Body of pancreas (tissue), 4 donors: ENCODE results near the gene GRIA3. TPM values are rescaled to one million over a fixed set of nuclear protein-coding genes. Genes with fewer than 3 reads are reported as not detected.
"Not testable (repeated sequence)": the region's sequence is repeated elsewhere in the genome, so short reads cannot be mapped to it uniquely, and the experiment has no call there.

Experiments used
- ATAC-seq: fragments of 150-250 bp; one replicate; pipeline ENCODE4 v1.9.1; 2016
- DNase-seq, 4 donors: peaks; one replicate each; pipeline ENCODE4 v3.0.0-alpha.2; 2019
- H3K27ac ChIP-seq, 4 donors: fragments of 200-600 bp; sonication (generic); 1 replicate in 3 of 4; 2 replicates in 1 of 4; pipeline versions ENCODE4 v1.5.1 to v1.6.1; 2016 to 2019; ENCODE audit warnings: mild to moderate bottlenecking in 1 of 4, mixed read lengths in 1 of 4, moderate library complexity in 1 of 4
- H3K27me3 ChIP-seq, 2 donors: fragments of 200-600 bp; sonication (generic); one replicate each; pipeline ENCODE4 v1.6.0; 2016; ENCODE audit warnings: mild to moderate bottlenecking in 1 of 2
- H3K36me3 ChIP-seq, 2 donors: fragments of 200-600 bp; sonication (generic); replicated peaks in 1 of 2; 2 replicates each; pipeline ENCODE4 v1.5.1; 2016; ENCODE audit warnings: low read depth in 2 of 2; ENCODE audit not compliant: insufficient read depth in 1 of 2
- H3K4me1 ChIP-seq: fragments of 200-600 bp; sonication (generic); one replicate; pipeline ENCODE4 v1.6.0; 2016
- H3K4me3 ChIP-seq, 2 donors: fragments of 200-600 bp; sonication (generic); 1 replicate in 1 of 2; 2 replicates in 1 of 2; pipeline ENCODE4 v1.5.1; 2016 to 2019
- H3K9me3 ChIP-seq, 3 donors: fragments of 200-600 bp; sonication (generic); 1 replicate in 2 of 3; 2 replicates in 1 of 3; pipeline ENCODE4 v1.5.1; 2016
- CTCF ChIP-seq, 7 experiments: fragments of 450-650 bp in 4 of 7; fragments of 200-600 bp in 3 of 7; sonication (generic) in 3 of 7; IDR thresholded peaks; one replicate each; pipeline ENCODE4 v1.5.1; 2016 to 2019; ENCODE audit warnings: antibody characterized with exemption in 7 of 7
- POLR2A ChIP-seq, 3 donors: fragments of 450-650 bp; IDR thresholded peaks; one replicate each; pipeline ENCODE4 v1.6.1; 2016; ENCODE audit warnings: antibody characterized with exemption in 3 of 3, mild to moderate bottlenecking in 2 of 3
- WGBS, 2 donors: methylation state at CpG; one replicate each; pipeline ENCODE4 v1.1.5; 2017; 5-methylcytosine and 5-hydroxymethylcytosine counted together
- intact Hi-C: fragments of 100-400 bp; cut with DNase I; formaldehyde crosslinking; loops from one replicate; pipeline ENCODE4 v1.15.1; 2023
- total RNA-seq, 2 donors: library from RNA; depleted of rRNA; stranded (reverse); fragments of >200 nt; gene quantifications; one replicate each; pipeline ENCODE4 v1.1.0, GENCODE V29; 2016

GRIA3 gene
- total RNA-seq, 2 donors from 2014 or later = 0.52 to 0.99 TPM

GRCh38 chrX:123348468-123348867 lies 164.4 kb downstream of the GRIA3 start:
- no peaks in the 10 kb centered on the region for H3K36me3 ChIP-seq
- H3K9me3 ChIP-seq = no peaks in the 10 kb centered on the region
- H3K27me3 ChIP-seq = no peaks in the 10 kb centered on the region
- ATAC-seq = no peak
- no peak overlapping the region for H3K4me3 ChIP-seq
- no peak overlapping the region for H3K27ac ChIP-seq
- WGBS, 2 donors = 85 to 94% methylated on average over 1 of the region's 1 CpG
- intact Hi-C loops = no loop called here
- TF ChIP-seq CTCF (IDR thresholded peaks at IDR 0.05) = no peak
- no peak for TF ChIP-seq POLR2A (IDR thresholded peaks at IDR 0.05)
- no peak for DNase-seq
- no peaks in the 10 kb centered on the region for H3K4me1 ChIP-seq

GRCh38 chrX:123350226-123350625 lies 166.1 kb downstream of the GRIA3 start:
- Histone ChIP-seq H3K27me3 (no peaks in the 10 kb centered on the region), H3K4me3 (no peak overlapping the region), H3K36me3 (no peaks in the 10 kb centered on the region), H3K27ac (no peak overlapping the region), H3K9me3 (no peaks in the 10 kb centered on the region), H3K4me1 (no peaks in the 10 kb centered on the region)
- WGBS, 2 donors = 62 to 70% methylated on average over 2 of the region's 2 CpGs
- no peak for TF ChIP-seq POLR2A (IDR thresholded peaks at IDR 0.05)
- no peak for TF ChIP-seq CTCF (IDR thresholded peaks at IDR 0.05)
- ATAC-seq = no peak
- DNase-seq = no peak
- intact Hi-C loops = no loop called here

GRCh38 chrX:123357941-123358340 lies 173.9 kb downstream of the GRIA3 start:
- intact Hi-C loops = no loop called here
- H3K4me3 ChIP-seq = no peak overlapping the region
- ATAC-seq (no peak), DNase-seq (no peak)
- H3K27ac ChIP-seq = no peak overlapping the region
- H3K27me3 ChIP-seq = no peaks in the 10 kb centered on the region
- H3K9me3 ChIP-seq = no peaks in the 10 kb centered on the region
- H3K36me3 ChIP-seq = no peaks in the 10 kb centered on the region
- TF ChIP-seq CTCF (IDR thresholded peaks at IDR 0.05) = no peak
- TF ChIP-seq POLR2A (IDR thresholded peaks at IDR 0.05) = no peak
- no peaks in the 10 kb centered on the region for H3K4me1 ChIP-seq

- H3K4me1 ChIP-seq = no peaks in the 10 kb centered on the region
- 69 to 80% methylated on average over 4 of the region's 4 CpGs for WGBS, 2 donors
- no peaks in the 10 kb centered on the region for H3K36me3 ChIP-seq
- DNase-seq (no peak), ATAC-seq (no peak)
- no peaks in the 10 kb centered on the region for H3K9me3 ChIP-seq
- intact Hi-C loops = no loop called here
- H3K27me3 ChIP-seq = no peaks in the 10 kb centered on the region
- no peak overlapping the region for H3K4me3 ChIP-seq
- TF ChIP-seq POLR2A (IDR thresholded peaks at IDR 0.05) (no peak), CTCF (IDR thresholded peaks at IDR 0.05) (no peak)
- no peak overlapping the region for H3K27ac ChIP-seq
These were observed 174.4 kb downstream of the GRIA3 start for GRCh38 chrX:123358457-123358856.

GRCh38 chrX:123361371-123361770 lies 177.3 kb downstream of the GRIA3 start:
- Histone ChIP-seq H3K36me3 (no peaks in the 10 kb centered on the region), H3K27me3 (no peaks in the 10 kb centered on the region), H3K27ac (no peak overlapping the region), H3K4me3 (no peak overlapping the region), H3K4me1 (no peaks in the 10 kb centered on the region), H3K9me3 (no peaks in the 10 kb centered on the region)
- TF ChIP-seq POLR2A (IDR thresholded peaks at IDR 0.05) (no peak), CTCF (IDR thresholded peaks at IDR 0.05) (no peak)
- 63 to 80% methylated on average over 1 of the region's 1 CpG for WGBS, 2 donors
- DNase-seq = no peak
- no peak for ATAC-seq
- intact Hi-C loops = no loop called here

- H3K4me1 ChIP-seq, H3K9me3 ChIP-seq, DNase-seq, H3K4me3 ChIP-seq, ATAC-seq, H3K27me3 ChIP-seq, H3K36me3 ChIP-seq, intact Hi-C loops, H3K27ac ChIP-seq: not testable (repeated sequence)
- WGBS, 2 donors = 64 to 75% methylated on average over 2 of the region's 2 CpGs
These were observed 202.1 kb downstream of the GRIA3 start for GRCh38 chrX:123386196-123386595.
